ENCODE measurements around the gene OR52K2. TPM values are rescaled to one million over a fixed set of nuclear protein-coding genes. Genes with fewer than 3 reads are reported as not detected.
"Not testable (repeated sequence)": the region's sequence is repeated elsewhere in the genome, so short reads cannot be mapped to it uniquely, and the experiment has no call there.

The OR52K2 gene
- total RNA-seq, 2 experiments from 2014 or later, result not detected

- H3K4me2 ChIP-seq (ENCODE audit: low read length), result no peak overlapping the region
- CTCF ChIA-PET (ENCODE audit: unreplicated experiment), result no interaction called here
- no peaks in the 10 kb centered on the region for H3K9me3 ChIP-seq (ENCODE audit: low read length)
- H3K36me3 ChIP-seq (ENCODE audit: insufficient read depth, low read length), result no peaks in the 10 kb centered on the region
- no peaks in the 10 kb centered on the region for H4K20me1 ChIP-seq (ENCODE audit: insufficient read depth, low read length)
- BruUV-seq (replicated peaks), result no TSS peak
- H3K79me2 ChIP-seq (ENCODE audit: insufficient read depth, low read depth, low read length), result no peaks in the 10 kb centered on the region
- no peaks in the 10 kb centered on the region for H3K4me1 ChIP-seq (ENCODE audit: insufficient read depth, low read length, poor library complexity, severe bottlenecking)
- POLR2A ChIA-PET, result no interaction called here
- no peak overlapping the region for H3K4me3 ChIP-seq (ENCODE audit: low read depth, low read length, poor library complexity, severe bottlenecking)
- no peak for TF ChIP-seq CTCF (conservative IDR thresholded peaks at IDR 0.05; ENCODE audit: low read length)
- TF ChIP-seq EZH2phosphoT487 (IDR thresholded peaks at IDR 0.05; ENCODE audit: borderline replicate concordance, low read depth, low read length), result no peak
- DNase-seq (ENCODE audit: low spot score), result no peak
- no peaks in the 10 kb centered on the region for H3K9me2 ChIP-seq (ENCODE audit: insufficient read depth, low read length)
- no peak overlapping the region for H2AFZ ChIP-seq (ENCODE audit: low read length)
- intact Hi-C loops (cut with micrococcal nuclease; ENCODE audit: unreplicated experiment), result no loop called here
- H3K27ac ChIP-seq (ENCODE audit: low read depth, low read length, poor library complexity, severe bottlenecking), result no peak overlapping the region
These were observed 32.1 kb downstream of the OR52K2 start for GRCh38 chr11:4481240-4481582.

GRCh38 chr11:4482445-4482844 is 33.4 kb downstream of the OR52K2 start, which contains the start of gene OR52K1:
OR52K1 (plus strand) TSS chr11:4482646; CDS start chr11:4488901, 6,255 bp downstream.
- Histone ChIP-seq H3K36me3 (ENCODE audit: insufficient read depth, low read length) (no peaks in the 10 kb centered on the region), H4K20me1 (ENCODE audit: insufficient read depth, low read length) (no peaks in the 10 kb centered on the region), H3K27ac (ENCODE audit: low read depth, low read length, poor library complexity, severe bottlenecking) (no peak within 1 kb of the TSS), H3K9me3 (ENCODE audit: low read length) (no peaks in the 10 kb centered on the region), H3K4me1 (ENCODE audit: insufficient read depth, low read length, poor library complexity, severe bottlenecking) (no peaks in the 10 kb centered on the region), H2AFZ (ENCODE audit: low read length) (no peak within 1 kb of the TSS), H3K4me2 (ENCODE audit: low read length) (no peak within 1 kb of the TSS), H3K79me2 (ENCODE audit: insufficient read depth, low read depth, low read length) (no peaks in the 10 kb centered on the region), H3K9me2 (ENCODE audit: insufficient read depth, low read length) (no peaks in the 10 kb centered on the region), H3K4me3 (ENCODE audit: low read depth, low read length, poor library complexity, severe bottlenecking) (no peak within 1 kb of the TSS)
- intact Hi-C loops (cut with micrococcal nuclease; ENCODE audit: unreplicated experiment), result no loop called here
- TF ChIP-seq EZH2phosphoT487 (IDR thresholded peaks at IDR 0.05; ENCODE audit: borderline replicate concordance, low read depth, low read length) (no peak), CTCF (conservative IDR thresholded peaks at IDR 0.05; ENCODE audit: low read length) (no peak)
- ChIA-PET POLR2A (no interaction called here), CTCF (ENCODE audit: unreplicated experiment) (no interaction called here)
- DNase-seq (ENCODE audit: low spot score), result no peak
- BruUV-seq (replicated peaks), result no TSS peak

GRCh38 chr11:4484310-4484709 is 35.2 kb downstream of the OR52K2 start:
- Histone ChIP-seq H3K4me3 (ENCODE audit: low read depth, low read length, poor library complexity, severe bottlenecking) (no peak overlapping the region), H3K79me2 (ENCODE audit: insufficient read depth, low read depth, low read length) (no peaks in the 10 kb centered on the region), H3K36me3 (ENCODE audit: insufficient read depth, low read length) (no peaks in the 10 kb centered on the region), H2AFZ (ENCODE audit: low read length) (no peak overlapping the region), H3K4me1 (ENCODE audit: insufficient read depth, low read length, poor library complexity, severe bottlenecking) (no peaks in the 10 kb centered on the region), H3K4me2 (ENCODE audit: low read length) (no peak overlapping the region), H4K20me1 (ENCODE audit: insufficient read depth, low read length) (no peaks in the 10 kb centered on the region), H3K27ac (ENCODE audit: low read depth, low read length, poor library complexity, severe bottlenecking) (no peak overlapping the region), H3K9me2 (ENCODE audit: insufficient read depth, low read length) (no peaks in the 10 kb centered on the region), H3K9me3 (ENCODE audit: low read length) (no peaks in the 10 kb centered on the region)
- BruUV-seq (replicated peaks), result no TSS peak
- TF ChIP-seq CTCF (conservative IDR thresholded peaks at IDR 0.05; ENCODE audit: low read length) (no peak), EZH2phosphoT487 (IDR thresholded peaks at IDR 0.05; ENCODE audit: borderline replicate concordance, low read depth, low read length) (no peak)
- ChIA-PET CTCF (ENCODE audit: unreplicated experiment) (no interaction called here), POLR2A (no interaction called here)
- intact Hi-C loops (cut with micrococcal nuclease; ENCODE audit: unreplicated experiment), result no loop called here
- DNase-seq (ENCODE audit: low spot score), result no peak

GRCh38 chr11:4491405-4491804 is 42.3 kb downstream of the OR52K2 start:
- H3K9me3 ChIP-seq (ENCODE audit: low read length); intact Hi-C loops (cut with micrococcal nuclease; ENCODE audit: unreplicated experiment); BruUV-seq (replicated peaks); H3K4me3 ChIP-seq (ENCODE audit: low read depth, low read length, poor library complexity, severe bottlenecking); H3K4me1 ChIP-seq (ENCODE audit: insufficient read depth, low read length, poor library complexity, severe bottlenecking); H3K79me2 ChIP-seq (ENCODE audit: insufficient read depth, low read depth, low read length); H3K36me3 ChIP-seq (ENCODE audit: insufficient read depth, low read length); CTCF ChIA-PET (ENCODE audit: unreplicated experiment); POLR2A ChIA-PET; H4K20me1 ChIP-seq (ENCODE audit: insufficient read depth, low read length); H3K27ac ChIP-seq (ENCODE audit: low read depth, low read length, poor library complexity, severe bottlenecking); DNase-seq (ENCODE audit: low spot score); H3K9me2 ChIP-seq (ENCODE audit: insufficient read depth, low read length); H2AFZ ChIP-seq (ENCODE audit: low read length); H3K4me2 ChIP-seq (ENCODE audit: low read length): not testable (repeated sequence)
